SK-N-MC (cell line): Measurements from ENCODE around the gene PROM2.

Experiments
- EZH2 ChIP-seq: fragments of 200-600 bp; sonication (generic); IDR thresholded peaks from one replicate; pipeline ENCODE4 v1.6.1; 2017; ENCODE audit warnings: antibody characterized with exemption
- POLR2AphosphoS5 ChIP-seq: IDR thresholded peaks from 2 replicates; pipeline ENCODE4 v1.6.1; 2012; ENCODE audit warnings: mild to moderate bottlenecking, low read depth, low read length, borderline replicate concordance

- TF ChIP-seq EZH2 (no peak), POLR2AphosphoS5 (no peak)
Measured at GRCh38 chr2:95264624-95265023, 9.6 kb upstream of the PROM2 start.
